ENCODE data around the gene FYN.
"Not testable (repeated sequence)": the region's sequence is repeated elsewhere in the genome, so short reads cannot be mapped to it uniquely, and the experiment has no call there.

Gene FYN

GRCh38 chr6:111900735-111901134, 27.5 kb upstream of the FYN start:
- no peak for DNase-seq (ENCODE audit: insufficient read length)
- no peak for FAIRE-seq
- no peak for TF ChIP-seq TAF1 (IDR thresholded peaks at IDR 0.05; ENCODE audit: borderline replicate concordance, low read depth, low read length)
- no peak for TF ChIP-seq POLR2AphosphoS5 (IDR thresholded peaks at IDR 0.05; ENCODE audit: low read depth, low read length)
- TF ChIP-seq POLR2A (IDR thresholded peaks at IDR 0.05; ENCODE audit: low read depth, low read length) = no peak

- FAIRE-seq = no peak
- DNase-seq (ENCODE audit: insufficient read length) = no peak
- TF ChIP-seq POLR2AphosphoS5 (IDR thresholded peaks at IDR 0.05; ENCODE audit: low read depth, low read length) (no peak), TAF1 (IDR thresholded peaks at IDR 0.05; ENCODE audit: borderline replicate concordance, low read depth, low read length) (no peak), POLR2A (IDR thresholded peaks at IDR 0.05; ENCODE audit: low read depth, low read length) (no peak)
Observed at GRCh38 chr6:111899531-111899930, 26.3 kb upstream of the FYN start.

- DNase-seq (ENCODE audit: insufficient read length) = no peak
- no peak for FAIRE-seq
- TF ChIP-seq TAF1 (IDR thresholded peaks at IDR 0.05; ENCODE audit: borderline replicate concordance, low read depth, low read length) (no peak), POLR2AphosphoS5 (IDR thresholded peaks at IDR 0.05; ENCODE audit: low read depth, low read length) (no peak), POLR2A (IDR thresholded peaks at IDR 0.05; ENCODE audit: low read depth, low read length) (no peak)
Observed at GRCh38 chr6:111898452-111898851, 25.2 kb upstream of the FYN start.

- no peak for DNase-seq (ENCODE audit: insufficient read length)
- TF ChIP-seq POLR2AphosphoS5 (IDR thresholded peaks at IDR 0.05; ENCODE audit: low read depth, low read length) = no peak
- no peak for TF ChIP-seq POLR2A (IDR thresholded peaks at IDR 0.05; ENCODE audit: low read depth, low read length)
- TF ChIP-seq TAF1 (IDR thresholded peaks at IDR 0.05; ENCODE audit: borderline replicate concordance, low read depth, low read length) = no peak
- FAIRE-seq = no peak
Observed at GRCh38 chr6:111894951-111895350, 21.7 kb upstream of the FYN start.

GRCh38 chr6:111894272-111894671, 21.0 kb upstream of the FYN start:
- DNase-seq (ENCODE audit: insufficient read length) (no peak), FAIRE-seq (no peak)
- TF ChIP-seq POLR2AphosphoS5 (IDR thresholded peaks at IDR 0.05; ENCODE audit: low read depth, low read length) (no peak), TAF1 (IDR thresholded peaks at IDR 0.05; ENCODE audit: borderline replicate concordance, low read depth, low read length) (no peak), POLR2A (IDR thresholded peaks at IDR 0.05; ENCODE audit: low read depth, low read length) (no peak)

GRCh38 chr6:111892431-111892830, 19.2 kb upstream of the FYN start:
- no peak for TF ChIP-seq POLR2A (IDR thresholded peaks at IDR 0.05; ENCODE audit: low read depth, low read length)
- TF ChIP-seq TAF1 (IDR thresholded peaks at IDR 0.05; ENCODE audit: borderline replicate concordance, low read depth, low read length) = no peak
- no peak for TF ChIP-seq POLR2AphosphoS5 (IDR thresholded peaks at IDR 0.05; ENCODE audit: low read depth, low read length)
- FAIRE-seq (no peak), DNase-seq (ENCODE audit: insufficient read length) (no peak)

- DNase-seq (ENCODE audit: insufficient read length) (no peak), FAIRE-seq (no peak)
- TF ChIP-seq POLR2A (IDR thresholded peaks at IDR 0.05; ENCODE audit: low read depth, low read length) (no peak), POLR2AphosphoS5 (IDR thresholded peaks at IDR 0.05; ENCODE audit: low read depth, low read length) (no peak), TAF1 (IDR thresholded peaks at IDR 0.05; ENCODE audit: borderline replicate concordance, low read depth, low read length) (no peak)
Observed at GRCh38 chr6:111890988-111891387, 17.7 kb upstream of the FYN start.

GRCh38 chr6:111888928-111889695, 15.9 kb upstream of the FYN start:
- TF ChIP-seq POLR2AphosphoS5 (IDR thresholded peaks at IDR 0.05; ENCODE audit: low read depth, low read length) (no peak), POLR2A (IDR thresholded peaks at IDR 0.05; ENCODE audit: low read depth, low read length) (no peak), TAF1 (IDR thresholded peaks at IDR 0.05; ENCODE audit: borderline replicate concordance, low read depth, low read length) (no peak)
- FAIRE-seq (no peak), DNase-seq (ENCODE audit: insufficient read length) (no peak)

- FAIRE-seq; DNase-seq (ENCODE audit: insufficient read length): not testable (repeated sequence)
Observed at GRCh38 chr6:111886793-111887192, 13.5 kb upstream of the FYN start.

GRCh38 chr6:111885373-111886027, 12.2 kb upstream of the FYN start:
- TF ChIP-seq POLR2A (IDR thresholded peaks at IDR 0.05; ENCODE audit: low read depth, low read length) (no peak), TAF1 (IDR thresholded peaks at IDR 0.05; ENCODE audit: borderline replicate concordance, low read depth, low read length) (no peak)
- no peak for DNase-seq (ENCODE audit: insufficient read length)
- FAIRE-seq = no peak

GRCh38 chr6:111884068-111884467, 10.8 kb upstream of the FYN start:
- FAIRE-seq (no peak), DNase-seq (ENCODE audit: insufficient read length) (no peak)
- no peak for TF ChIP-seq POLR2A (IDR thresholded peaks at IDR 0.05; ENCODE audit: low read depth, low read length)
- TF ChIP-seq POLR2AphosphoS5 (IDR thresholded peaks at IDR 0.05; ENCODE audit: low read depth, low read length) = no peak
- no peak for TF ChIP-seq TAF1 (IDR thresholded peaks at IDR 0.05; ENCODE audit: borderline replicate concordance, low read depth, low read length)

GRCh38 chr6:111880181-111880888, 7.1 kb upstream of the FYN start:
- FAIRE-seq (no peak), DNase-seq (ENCODE audit: insufficient read length) (no peak)
- no peak for TF ChIP-seq TAF1 (IDR thresholded peaks at IDR 0.05; ENCODE audit: borderline replicate concordance, low read depth, low read length)
